Stimulated activated CD4-positive, alpha-beta T cell treated with anti-CD3 and anti-CD28 coated beads, Interleukin-15, amount 100 ng/mL, for 1 hour (primary cell): ENCODE data around the gene SLC25A17.
A peak's percentile ranks its signal among the peaks of the same experiment; 100 is the strongest.
"Not testable (repeated sequence)": the region's sequence is repeated elsewhere in the genome, so short reads cannot be mapped to it uniquely, and the experiment has no call there.

ENCODE experiments used
- DNase-seq, 2 donors: peaks; one replicate each; pipeline ENCODE4 v3.0.0-alpha.2; 2020; ENCODE audit warnings: low read depth in 1 of 2, low spot score in 1 of 2

SLC25A17 gene

GRCh38 chr22:40818747-40819598 lies at the start of gene SLC25A17:
Gene SLC25A17, minus strand, starts transcription at chr22:40819346. Its CDS starts 98 bp downstream, at chr22:40819248.
- peak; percentile 77 to 82 for DNase-seq

- not testable (repeated sequence) for DNase-seq
Observed at GRCh38 chr22:40868379-40868778, 49.2 kb upstream of the SLC25A17 start.

GRCh38 chr22:40867109-40867508 lies 48.0 kb upstream of the SLC25A17 start:
- DNase-seq = no peak

- no peak for DNase-seq
Observed at GRCh38 chr22:40862537-40862936, 43.4 kb upstream of the SLC25A17 start.

- DNase-seq = no peak
Observed at GRCh38 chr22:40862013-40862412, 42.9 kb upstream of the SLC25A17 start, which contains the start of gene DNAJB7. Gene DNAJB7, minus strand, starts transcription at chr22:40862113. Its CDS starts 119 bp downstream, at chr22:40861994.

- DNase-seq = no peak
Observed at GRCh38 chr22:40857309-40857855, 38.2 kb upstream of the SLC25A17 start.

- DNase-seq = peak; percentile 92 to 96
Observed at GRCh38 chr22:40856513-40857308, 37.6 kb upstream of the SLC25A17 start, which contains the start of the genes ST13 and XPNPEP3. Gene ST13, minus strand, starts transcription at chr22:40856639. Its CDS starts 99 bp downstream, at chr22:40856540. Gene XPNPEP3, plus strand, starts transcription at chr22:40857148. Its CDS starts 34 bp downstream, at chr22:40857182.

GRCh38 chr22:40855979-40856512 lies 36.9 kb upstream of the SLC25A17 start:
- peak in 1 of 2 donors; percentile 7 for DNase-seq

- no peak for DNase-seq
Observed at GRCh38 chr22:40855071-40855978, 36.2 kb upstream of the SLC25A17 start.

- no peak for DNase-seq
Observed at GRCh38 chr22:40853961-40854360, 34.8 kb upstream of the SLC25A17 start.

GRCh38 chr22:40853333-40853732 lies 34.2 kb upstream of the SLC25A17 start:
- DNase-seq = no peak

- DNase-seq = not testable (repeated sequence)
Observed at GRCh38 chr22:40845816-40846215, 26.7 kb upstream of the SLC25A17 start.

GRCh38 chr22:40844951-40845350 lies 25.8 kb upstream of the SLC25A17 start:
- DNase-seq = no peak

GRCh38 chr22:40838486-40838885 lies 19.3 kb upstream of the SLC25A17 start:
- DNase-seq = no peak

- DNase-seq = no peak
Observed at GRCh38 chr22:40834619-40835018, 15.5 kb upstream of the SLC25A17 start.

- DNase-seq = no peak
Observed at GRCh38 chr22:40829131-40829530, 10.0 kb upstream of the SLC25A17 start.

GRCh38 chr22:40826984-40827741 lies 8.0 kb upstream of the SLC25A17 start:
- no peak for DNase-seq

- DNase-seq = not testable (repeated sequence)
Observed at GRCh38 chr22:40826292-40826691, 7.1 kb upstream of the SLC25A17 start.

- no peak for DNase-seq
Observed at GRCh38 chr22:40823426-40823825, 4.3 kb upstream of the SLC25A17 start.
